Glutamatergic neuron (in vitro differentiated cells): ENCODE data around the gene KIF26B. TPM values are rescaled to one million over a fixed set of nuclear protein-coding genes. Genes with fewer than 3 reads are reported as not detected.

Source experiments
- DNase-seq: peaks from one replicate; pipeline ENCODE4 v3.0.0; 2022
- H3K27ac Mint-ChIP-seq: one replicate; pipeline ENCODE4 v1.8.0; 2020; ENCODE audit warnings: mild to moderate bottlenecking, mixed read lengths, inconsistent platforms; ENCODE audit not compliant: unreplicated experiment
- H3K27me3 Mint-ChIP-seq: one replicate; pipeline ENCODE4 v1.8.0; 2020; ENCODE audit warnings: mild to moderate bottlenecking, moderate library complexity, mixed read lengths, inconsistent platforms; ENCODE audit not compliant: unreplicated experiment
- H3K36me3 Mint-ChIP-seq: one replicate; pipeline ENCODE4 v1.8.0; 2020; ENCODE audit warnings: mild to moderate bottlenecking, mixed read lengths, inconsistent platforms; ENCODE audit not compliant: unreplicated experiment
- H3K4me1 Mint-ChIP-seq: one replicate; pipeline ENCODE4 v1.8.0; 2020; ENCODE audit warnings: mild to moderate bottlenecking, low read depth, mixed read lengths, inconsistent platforms; ENCODE audit not compliant: unreplicated experiment
- H3K4me3 Mint-ChIP-seq: one replicate; pipeline ENCODE4 v1.8.0; 2020; ENCODE audit warnings: mild to moderate bottlenecking, mixed read lengths, inconsistent platforms; ENCODE audit not compliant: unreplicated experiment
- H3K9me3 Mint-ChIP-seq: one replicate; pipeline ENCODE4 v1.8.0; 2020; ENCODE audit warnings: mild to moderate bottlenecking, moderate library complexity, mixed read lengths, inconsistent platforms; ENCODE audit not compliant: unreplicated experiment
- total RNA-seq: library from RNA; stranded (reverse); fragmentation: NEBNext Ultra II Directional; extraction: Animal tissue kit (Norgen Biotek cat#: 25700); gene quantifications from one replicate; pipeline ENCODE4 v1.2.1, GENCODE V29; 2021; ENCODE audit not compliant: unreplicated experiment
- TF ChIP-seq, protein P1 (sequence below): fragments of 200-600 bp; sonication (generic); IDR thresholded peaks from one replicate; pipeline ENCODE4 v1.5.0; 2021; ENCODE audit not compliant: partially characterized antibody, unreplicated experiment

KIF26B gene
- total RNA-seq, 1 donor from 2014 or later: 2.4 TPM

DNA sequence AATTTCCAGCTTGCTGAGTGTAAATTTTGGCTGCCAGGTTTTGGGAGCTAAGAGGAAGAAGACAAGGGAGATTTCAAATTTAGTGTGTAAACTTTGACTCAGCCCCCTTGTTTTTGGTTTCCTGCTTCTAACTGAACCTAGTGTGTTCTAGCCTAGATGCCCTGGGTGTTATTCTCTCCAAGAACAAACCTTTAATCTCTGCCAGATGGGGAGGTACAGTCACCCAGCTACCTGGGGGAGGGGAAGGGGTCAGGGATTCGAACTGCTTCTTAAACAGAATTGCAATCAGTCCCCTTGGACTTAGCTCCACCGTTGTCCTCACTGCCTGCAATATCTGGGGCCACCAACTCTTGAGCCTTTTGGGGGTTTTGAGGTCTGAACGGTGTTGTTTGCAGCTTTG lies 238.9 kb downstream of the KIF26B start:
- Mint-ChIP-seq H3K4me1 (no peaks in the 10 kb centered on the region), H3K36me3 (peaks cover 4% of the 10 kb centered on the region), H3K27me3 (no peaks in the 10 kb centered on the region), H3K27ac (no peak overlapping the region), H3K9me3 (peaks cover 2% of the 10 kb centered on the region), H3K4me3 (no peak overlapping the region)
- DNase-seq: no peak
- TF ChIP-seq, protein P1, sequence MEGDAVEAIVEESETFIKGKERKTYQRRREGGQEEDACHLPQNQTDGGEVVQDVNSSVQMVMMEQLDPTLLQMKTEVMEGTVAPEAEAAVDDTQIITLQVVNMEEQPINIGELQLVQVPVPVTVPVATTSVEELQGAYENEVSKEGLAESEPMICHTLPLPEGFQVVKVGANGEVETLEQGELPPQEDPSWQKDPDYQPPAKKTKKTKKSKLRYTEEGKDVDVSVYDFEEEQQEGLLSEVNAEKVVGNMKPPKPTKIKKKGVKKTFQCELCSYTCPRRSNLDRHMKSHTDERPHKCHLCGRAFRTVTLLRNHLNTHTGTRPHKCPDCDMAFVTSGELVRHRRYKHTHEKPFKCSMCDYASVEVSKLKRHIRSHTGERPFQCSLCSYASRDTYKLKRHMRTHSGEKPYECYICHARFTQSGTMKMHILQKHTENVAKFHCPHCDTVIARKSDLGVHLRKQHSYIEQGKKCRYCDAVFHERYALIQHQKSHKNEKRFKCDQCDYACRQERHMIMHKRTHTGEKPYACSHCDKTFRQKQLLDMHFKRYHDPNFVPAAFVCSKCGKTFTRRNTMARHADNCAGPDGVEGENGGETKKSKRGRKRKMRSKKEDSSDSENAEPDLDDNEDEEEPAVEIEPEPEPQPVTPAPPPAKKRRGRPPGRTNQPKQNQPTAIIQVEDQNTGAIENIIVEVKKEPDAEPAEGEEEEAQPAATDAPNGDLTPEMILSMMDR: no peak

DNA sequence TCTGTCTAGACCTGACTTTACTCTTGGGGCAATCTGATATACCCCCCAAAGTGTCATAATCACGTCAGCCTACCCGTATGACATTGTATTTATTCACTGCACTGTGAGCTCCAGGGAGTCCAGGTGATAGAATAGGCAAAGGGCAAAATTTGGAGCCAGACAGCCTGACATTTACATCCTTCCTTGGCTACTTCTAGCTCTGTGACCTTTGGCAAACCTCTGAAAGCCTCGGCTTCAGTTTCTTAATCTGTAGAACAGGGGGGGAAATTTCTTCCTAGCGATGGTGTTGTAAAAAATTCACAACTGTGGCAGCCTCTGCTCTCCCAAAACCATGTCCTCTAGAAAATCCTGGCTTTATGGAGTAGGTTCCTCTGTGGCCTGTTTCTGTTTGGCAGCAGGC lies 240.9 kb downstream of the KIF26B start:
- no peak for DNase-seq
- Mint-ChIP-seq H3K9me3 (peaks cover 2% of the 10 kb centered on the region), H3K36me3 (peaks cover 4% of the 10 kb centered on the region), H3K4me3 (no peak overlapping the region), H3K27me3 (no peaks in the 10 kb centered on the region), H3K27ac (no peak overlapping the region), H3K4me1 (no peaks in the 10 kb centered on the region)
- TF ChIP-seq, protein P1: no peak

DNA sequence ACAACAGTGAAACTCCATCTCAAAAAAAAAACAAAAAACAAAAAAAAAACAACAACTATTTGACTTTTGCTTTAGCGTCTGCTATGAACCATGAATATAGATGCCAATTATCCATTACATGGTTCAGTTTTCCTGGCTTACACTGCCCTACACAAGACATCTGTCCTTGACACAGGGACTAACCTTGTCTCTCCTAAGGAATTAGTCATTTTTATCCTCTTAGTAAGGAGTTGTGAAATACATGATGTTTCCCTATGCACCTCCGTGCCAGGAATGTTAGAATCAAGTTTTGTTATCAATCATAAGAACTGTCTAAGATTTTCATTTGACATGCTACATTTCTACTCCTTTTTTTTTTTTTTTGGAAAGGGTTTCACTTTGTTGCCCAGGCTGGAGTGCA lies 241.8 kb downstream of the KIF26B start:
- Mint-ChIP-seq H3K36me3 (peaks cover 4% of the 10 kb centered on the region), H3K9me3 (peaks cover 2% of the 10 kb centered on the region), H3K4me3 (no peak overlapping the region), H3K4me1 (peaks cover under 1% of the 10 kb centered on the region), H3K27ac (no peak overlapping the region), H3K27me3 (no peaks in the 10 kb centered on the region)
- no peak for DNase-seq
- TF ChIP-seq, protein P1: no peak

DNA sequence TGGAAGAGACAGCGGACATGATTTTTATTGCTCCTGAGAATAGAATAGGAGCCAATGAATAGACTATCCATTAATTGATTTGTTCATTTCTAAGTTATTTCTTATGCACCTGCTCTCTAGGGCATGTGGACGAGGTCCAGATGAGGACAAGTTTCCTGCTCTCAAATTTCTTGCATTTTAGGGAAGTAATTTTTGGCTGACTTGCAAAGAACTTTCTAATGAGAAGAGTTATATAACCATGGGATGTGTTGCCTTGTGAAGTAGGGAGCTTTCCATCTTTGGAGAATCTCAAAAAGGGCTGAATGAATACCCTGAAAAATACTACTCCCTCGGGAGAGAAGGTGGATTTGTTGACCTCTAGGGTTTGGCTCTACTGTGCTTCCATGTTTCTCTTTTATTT lies 243.0 kb downstream of the KIF26B start:
- H3K36me3 Mint-ChIP-seq: peaks cover 4% of the 10 kb centered on the region
- H3K4me1 Mint-ChIP-seq: peaks cover 4% of the 10 kb centered on the region
- TF ChIP-seq, protein P1: no peak
- no peak overlapping the region for H3K4me3 Mint-ChIP-seq
- H3K9me3 Mint-ChIP-seq: peaks cover 2% of the 10 kb centered on the region
- no peak for DNase-seq
- no peak overlapping the region for H3K27ac Mint-ChIP-seq
- H3K27me3 Mint-ChIP-seq: no peaks in the 10 kb centered on the region

DNA sequence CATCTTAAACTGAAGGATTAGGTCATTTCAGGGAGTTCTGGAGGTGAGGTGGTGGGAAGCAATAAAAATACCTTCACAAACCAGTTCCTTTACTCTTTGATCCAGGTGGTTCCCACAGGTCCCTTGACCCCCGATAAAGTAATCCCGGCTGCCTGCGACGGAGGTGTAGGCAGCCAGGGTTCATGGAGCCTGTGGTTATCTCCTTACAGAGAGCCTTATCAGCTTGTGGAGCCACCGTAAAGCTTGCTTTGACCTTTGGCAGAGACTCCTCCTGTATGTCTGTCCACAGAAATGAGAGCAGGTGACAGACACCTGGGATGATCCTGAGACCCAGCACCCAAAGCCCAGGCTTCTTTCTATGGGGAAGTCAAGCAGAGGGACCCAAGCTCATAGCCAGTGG lies 243.4 kb downstream of the KIF26B start:
- H3K4me1 Mint-ChIP-seq: peaks cover 4% of the 10 kb centered on the region
- H3K27me3 Mint-ChIP-seq: no peaks in the 10 kb centered on the region
- TF ChIP-seq, protein P1: no peak
- no peak for DNase-seq
- no peak overlapping the region for H3K4me3 Mint-ChIP-seq
- H3K9me3 Mint-ChIP-seq: peaks cover 2% of the 10 kb centered on the region
- H3K27ac Mint-ChIP-seq: no peak overlapping the region
- peaks cover 3% of the 10 kb centered on the region for H3K36me3 Mint-ChIP-seq
